Eye (tissue), 1 donor: ENCODE data around the gene RASSF8.

ENCODE experiments used
- DNase-seq: peaks from one replicate; pipeline ENCODE4 v3.0.0-alpha.2; 2015

Gene RASSF8

GRCh38 chr12:26062566-26062965, 104.1 kb downstream of the RASSF8 start:
- DNase-seq = no peak

GRCh38 chr12:26065451-26065850, 107.0 kb downstream of the RASSF8 start:
- no peak for DNase-seq

- DNase-seq = no peak
These were observed 110.0 kb downstream of the RASSF8 start for GRCh38 chr12:26068503-26068902.

- DNase-seq = no peak
These were observed 111.3 kb downstream of the RASSF8 start for GRCh38 chr12:26069796-26070195.

GRCh38 chr12:26077915-26078702, 119.6 kb downstream of the RASSF8 start:
- DNase-seq = peak; percentile 29

- no peak for DNase-seq
These were observed 122.4 kb downstream of the RASSF8 start for GRCh38 chr12:26080911-26081310.

GRCh38 chr12:26086936-26087335, 128.5 kb downstream of the RASSF8 start:
- no peak for DNase-seq

GRCh38 chr12:26088998-26089397, 130.5 kb downstream of the RASSF8 start:
- no peak for DNase-seq

- no peak for DNase-seq
These were observed 132.5 kb downstream of the RASSF8 start for GRCh38 chr12:26090836-26091510.

- peak; percentile 53 for DNase-seq
These were observed 133.3 kb downstream of the RASSF8 start for GRCh38 chr12:26091822-26092221.

GRCh38 chr12:26092346-26093105, 134.0 kb downstream of the RASSF8 start:
- DNase-seq = no peak

- DNase-seq = no peak
These were observed 136.7 kb downstream of the RASSF8 start for GRCh38 chr12:26095186-26095585.

GRCh38 chr12:26096036-26096435, 137.6 kb downstream of the RASSF8 start:
- no peak for DNase-seq

GRCh38 chr12:26097046-26097878, 138.8 kb downstream of the RASSF8 start:
- peak; percentile 87 for DNase-seq

- DNase-seq = no peak
These were observed 142.3 kb downstream of the RASSF8 start for GRCh38 chr12:26100666-26101349.

- DNase-seq = no peak
These were observed 142.9 kb downstream of the RASSF8 start for GRCh38 chr12:26101350-26101734.

- no peak for DNase-seq
These were observed 143.3 kb downstream of the RASSF8 start for GRCh38 chr12:26101763-26102162.

- DNase-seq = no peak
These were observed 144.5 kb downstream of the RASSF8 start for GRCh38 chr12:26102953-26103352.

GRCh38 chr12:26106347-26106746, 147.9 kb downstream of the RASSF8 start:
- DNase-seq = no peak

- DNase-seq = no peak
These were observed 150.4 kb downstream of the RASSF8 start for GRCh38 chr12:26108915-26109314.

GRCh38 chr12:26109343-26109881, 150.9 kb downstream of the RASSF8 start:
- DNase-seq = no peak

- no peak for DNase-seq
These were observed 153.8 kb downstream of the RASSF8 start for GRCh38 chr12:26112232-26112631.
